Activated CD8-positive, alpha-beta memory T cell treated with anti-CD3 and anti-CD28 coated beads, Interleukin-2, amount 50 U/mL, for 4 hours (primary cell): ENCODE results near the gene TMED6.
"Not testable (repeated sequence)": the region's sequence is repeated elsewhere in the genome, so short reads cannot be mapped to it uniquely, and the experiment has no call there.

Experiments
- DNase-seq: peaks from one replicate; pipeline ENCODE4 v3.0.0-alpha.2; 2020

Gene TMED6

DNA sequence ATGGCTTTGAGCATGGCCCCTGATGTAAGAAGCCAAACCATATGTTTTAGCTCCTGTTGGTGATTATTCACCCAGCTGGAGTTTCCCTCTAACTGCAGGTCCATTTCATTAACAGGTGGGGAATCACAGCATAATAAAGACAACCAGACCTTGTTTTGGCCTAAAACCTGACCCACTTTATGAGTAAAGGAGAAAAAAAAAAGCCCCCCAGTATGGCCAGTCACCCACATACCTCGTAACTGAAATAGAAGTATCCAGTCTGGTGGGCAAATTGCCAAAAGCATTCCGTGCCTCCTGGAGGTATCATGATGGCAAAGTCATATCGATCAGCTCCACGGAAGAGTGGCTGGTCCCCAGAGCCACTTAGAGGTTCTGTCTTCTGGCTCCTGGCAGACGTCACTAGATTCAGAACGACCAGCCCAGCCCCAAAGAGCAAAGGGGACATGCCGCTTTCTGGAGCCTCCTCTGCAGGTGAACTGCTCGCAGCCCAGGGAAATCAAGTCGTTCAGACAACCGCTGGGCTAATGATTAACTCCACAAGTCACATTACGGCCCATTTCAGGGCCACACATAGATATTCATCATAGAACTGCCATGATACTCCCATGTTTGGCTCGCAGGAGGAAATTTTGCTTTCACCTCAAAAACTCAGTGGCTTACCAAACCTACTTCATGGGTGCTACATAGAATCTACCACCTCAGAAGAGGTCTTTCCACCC, at the start of gene TMED6:
Gene TMED6 (minus strand): TSS at position 478 of the 719 bp plus-strand sequence. CDS start 33 bp downstream, at position 445.
- no peak for DNase-seq

DNA sequence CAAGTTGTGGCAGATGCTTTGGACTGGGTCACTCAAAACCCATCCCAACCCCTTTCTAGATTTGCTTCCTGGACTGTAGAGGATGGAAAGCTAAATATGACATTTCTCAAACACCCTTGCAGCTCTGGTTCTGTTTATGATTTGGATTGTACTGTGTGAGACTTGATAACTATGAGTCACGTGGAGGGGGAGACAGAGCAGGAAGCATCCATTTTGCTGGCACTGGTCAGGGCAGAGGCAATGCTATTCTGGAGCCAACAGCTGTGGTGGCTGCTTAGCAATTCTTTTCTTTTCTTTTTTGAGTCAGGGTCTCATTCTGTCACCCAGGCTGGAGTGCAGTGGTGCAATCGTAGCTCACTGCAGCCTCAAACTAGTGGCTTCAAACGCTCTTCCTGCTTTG, 47.8 kb upstream of the TMED6 start:
- DNase-seq: no peak

DNA sequence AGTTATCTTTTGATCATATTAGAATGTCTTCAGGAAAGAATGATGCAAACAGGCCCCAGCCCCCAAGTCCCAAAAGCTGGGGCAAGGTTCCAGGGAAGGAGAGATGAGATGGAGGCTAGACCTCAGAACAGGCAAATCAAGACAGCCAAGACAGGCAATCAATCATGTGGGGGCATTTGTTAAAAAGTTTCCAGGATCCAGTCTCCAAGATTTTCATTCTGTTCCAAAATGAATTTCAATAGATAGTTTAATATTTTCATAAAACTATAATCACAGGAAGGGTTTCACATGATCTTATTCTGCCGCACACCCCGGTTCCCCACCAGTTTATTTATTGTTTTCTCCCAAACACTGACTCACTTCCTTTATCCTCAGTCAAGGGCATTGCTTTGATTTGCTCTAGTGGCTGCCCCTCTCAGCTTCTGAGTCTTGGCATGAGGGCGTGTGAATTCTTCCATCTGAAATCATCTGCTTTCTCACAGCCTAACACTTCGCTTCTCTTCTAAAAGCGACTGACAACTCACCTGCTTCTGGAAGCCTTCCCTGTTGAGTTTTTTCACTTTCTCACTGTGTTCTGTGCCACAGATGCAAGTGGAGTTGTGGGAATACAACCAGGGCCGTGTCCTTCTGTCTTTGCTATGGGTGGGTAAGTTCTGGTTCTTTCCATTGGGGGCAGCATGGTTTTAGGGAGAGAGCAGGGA, 46.4 kb upstream of the TMED6 start:
- DNase-seq: no peak

DNA sequence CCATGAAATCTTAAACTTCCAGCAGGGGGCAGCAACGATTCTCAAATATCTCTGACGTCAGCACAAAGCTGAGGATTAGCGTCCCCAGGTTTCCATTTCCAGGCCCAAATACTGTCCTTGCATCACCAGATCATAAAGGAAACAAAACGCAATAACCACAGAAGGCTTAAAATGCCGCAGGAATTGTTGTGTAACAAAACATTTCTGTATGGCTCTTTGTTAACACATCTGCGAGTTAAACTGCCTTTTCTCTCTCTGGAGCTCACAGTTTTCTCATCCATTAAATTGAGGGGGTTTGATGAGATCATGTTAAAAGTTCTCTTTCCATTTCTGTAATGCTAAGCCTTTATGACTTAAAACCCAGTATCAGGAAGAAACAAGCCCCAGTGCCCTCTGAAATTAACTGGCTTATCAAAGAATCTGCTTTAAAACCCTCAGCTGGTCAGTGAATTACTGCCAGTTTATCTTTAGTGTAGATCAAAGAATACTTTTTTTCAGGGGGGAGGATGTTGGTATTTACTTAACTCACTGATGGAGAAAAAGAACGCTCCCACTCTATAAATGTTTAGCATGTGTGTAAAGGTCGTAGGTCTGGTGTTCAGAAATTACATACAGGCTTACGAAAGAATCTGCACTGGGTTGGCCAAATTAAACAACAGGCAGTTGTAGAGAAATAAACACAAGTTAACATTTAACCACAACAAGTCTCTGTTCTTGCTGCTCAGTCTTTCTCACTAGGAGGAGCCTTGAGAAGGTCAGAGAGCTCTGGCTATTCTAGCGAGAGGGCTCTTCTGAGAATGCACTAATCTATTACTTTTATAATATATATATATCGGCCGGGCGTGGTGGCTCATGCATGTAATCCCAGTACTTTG, 44.8 kb upstream of the TMED6 start:
- DNase-seq: peak; percentile 66

DNA sequence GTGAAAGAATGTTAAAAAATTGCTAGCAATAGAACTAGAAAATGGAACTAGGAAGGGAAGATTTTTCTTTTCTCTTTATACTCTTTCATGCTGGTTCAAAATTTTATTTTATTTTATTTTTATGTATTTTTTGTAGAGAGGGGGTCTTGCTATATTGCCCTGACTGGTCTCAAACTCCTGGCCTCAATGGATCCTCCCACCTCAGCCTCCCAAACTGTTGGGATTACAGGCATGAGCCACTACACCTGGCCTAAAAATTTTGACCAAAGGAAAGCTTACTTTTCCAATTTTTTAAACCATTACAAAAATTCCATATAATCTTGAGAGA, 44.2 kb upstream of the TMED6 start:
- DNase-seq: no peak

DNA sequence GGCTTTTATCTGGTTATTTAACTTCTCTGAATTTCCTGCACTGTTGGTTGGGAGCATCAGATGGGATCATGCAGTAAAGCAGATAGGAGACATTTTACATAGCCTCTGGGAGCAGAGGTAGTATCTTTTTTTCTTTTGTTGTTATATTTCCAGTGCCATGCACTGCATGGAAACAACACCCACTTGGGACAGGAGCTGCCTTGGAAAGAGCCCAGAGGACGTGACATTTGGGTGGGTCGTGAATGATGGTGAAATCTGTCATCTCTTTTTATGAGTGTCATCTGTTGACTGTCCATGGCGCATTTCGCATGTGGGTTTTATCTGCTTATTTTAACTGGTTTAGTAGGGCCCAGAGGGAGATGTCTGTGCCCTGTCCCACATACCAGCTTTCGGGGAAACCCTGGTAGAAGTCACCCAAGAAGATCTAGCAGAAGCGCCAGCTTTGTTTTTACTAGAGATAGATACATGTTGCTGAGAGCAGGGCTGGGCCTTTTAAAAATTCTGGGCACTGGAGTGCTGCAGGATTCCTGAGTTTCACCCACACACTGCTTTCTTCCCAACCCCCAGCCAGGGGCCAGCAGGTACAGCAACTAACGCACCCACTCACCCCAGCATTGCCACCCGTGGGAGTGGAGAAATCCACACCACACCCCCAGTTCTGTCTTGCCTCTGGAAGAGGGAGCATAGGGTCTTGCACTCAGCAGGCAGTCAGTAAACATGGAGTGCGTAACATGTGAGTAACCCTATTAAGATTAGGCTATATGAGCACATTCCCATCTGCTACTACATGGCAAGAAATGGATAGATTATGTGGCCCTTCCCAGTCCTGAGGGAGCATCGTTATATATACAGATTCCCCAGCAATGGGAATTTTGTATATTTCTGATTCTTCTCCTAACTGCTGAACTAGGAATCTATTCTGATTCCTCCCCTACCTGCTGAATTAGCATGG, 42.6 kb upstream of the TMED6 start:
- DNase-seq: no peak

DNA sequence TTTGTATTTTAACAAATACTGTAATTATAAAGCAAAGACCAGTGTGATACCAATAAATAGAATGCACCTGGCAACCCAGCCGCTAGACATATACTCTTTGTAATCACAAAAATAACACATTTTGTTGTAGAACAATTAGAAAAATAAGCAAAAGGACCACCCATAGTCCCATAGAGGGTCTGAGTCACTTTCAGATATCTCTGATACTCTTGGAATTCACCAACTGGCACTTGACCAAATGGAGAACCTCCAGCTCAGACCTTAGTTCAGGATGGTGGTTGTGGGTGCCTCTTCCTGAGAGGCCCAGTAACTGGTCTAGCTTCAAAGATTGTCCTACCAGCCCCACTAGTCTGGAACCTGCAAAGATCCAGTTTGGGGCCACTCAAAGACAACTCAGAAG, 35.0 kb upstream of the TMED6 start:
- no peak for DNase-seq

DNA sequence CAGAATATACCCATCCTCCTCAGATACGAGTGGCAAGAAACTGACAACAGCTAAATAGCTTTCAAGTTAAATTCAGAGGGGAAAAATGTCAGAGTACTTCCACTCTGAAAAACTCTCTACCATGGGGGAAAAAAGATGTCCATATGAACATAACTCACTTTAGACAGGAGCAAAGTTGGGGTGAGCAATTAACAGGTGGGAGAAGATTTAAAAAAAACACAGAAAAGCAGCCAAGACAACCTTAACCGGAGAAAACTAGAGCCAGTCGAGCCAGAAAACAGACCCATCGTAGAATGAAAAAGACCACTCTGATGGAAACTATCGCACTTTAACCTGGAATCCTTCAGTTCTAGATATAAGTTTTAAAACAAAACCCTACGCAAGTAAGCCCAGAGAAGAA, 33.4 kb upstream of the TMED6 start:
- no peak for DNase-seq

DNA sequence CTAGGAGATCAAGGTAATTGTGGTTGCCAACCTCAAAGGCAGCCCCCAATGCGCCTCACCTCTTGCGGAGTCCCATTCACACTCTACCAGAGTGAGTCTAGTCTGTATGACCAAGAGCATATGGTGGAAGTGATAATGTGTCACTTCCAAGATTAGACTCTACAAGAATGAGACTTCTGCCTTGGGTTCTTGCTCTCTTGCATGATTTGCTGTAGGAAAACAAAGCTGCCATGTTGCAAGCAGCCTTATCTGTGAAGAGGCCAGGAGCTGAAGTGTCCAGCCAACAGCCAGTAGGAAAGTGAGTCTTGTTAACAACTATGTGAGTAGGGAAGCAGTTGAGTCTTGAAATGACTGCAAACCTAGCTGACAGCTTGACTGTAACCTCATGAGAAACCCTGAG, 30.8 kb upstream of the TMED6 start:
- DNase-seq: no peak

DNA sequence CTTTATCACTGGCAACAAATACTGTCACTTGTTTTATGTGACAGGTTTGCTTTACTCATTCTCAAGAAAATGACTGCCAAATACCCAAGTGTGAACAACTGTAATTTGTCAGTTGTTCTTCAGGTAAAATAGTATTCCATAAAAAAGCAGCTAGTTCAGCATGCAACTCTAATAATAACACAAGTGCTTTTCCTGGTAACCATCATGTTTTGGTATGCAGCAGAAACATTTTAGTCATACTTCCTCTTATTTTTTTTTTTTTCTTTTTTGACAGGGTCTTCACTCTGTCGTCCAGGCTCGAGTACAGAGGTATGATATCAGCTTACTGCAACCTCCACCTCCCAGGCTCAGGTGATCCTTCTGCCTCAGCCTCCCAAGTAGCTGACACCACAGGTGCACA, 29.6 kb upstream of the TMED6 start:
- no peak for DNase-seq

DNA sequence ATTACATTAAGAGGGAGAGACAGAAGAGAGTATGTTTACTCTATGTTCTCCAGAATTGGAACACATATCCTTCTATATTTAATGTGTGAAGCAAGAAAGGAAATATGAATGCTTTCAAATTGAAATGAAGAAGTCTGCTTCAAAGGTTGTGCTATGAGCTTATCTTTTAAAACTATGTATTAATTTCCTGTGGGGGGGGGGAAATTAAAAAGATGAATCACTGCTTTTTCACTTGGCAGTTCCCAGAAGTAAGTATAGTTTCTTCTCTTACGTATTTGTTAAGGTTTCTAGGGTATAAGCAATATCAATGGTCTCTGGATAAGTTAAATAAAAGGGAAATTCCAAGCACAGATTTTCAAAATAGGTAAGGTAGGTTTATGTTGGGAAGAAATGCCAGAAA, 27.2 kb upstream of the TMED6 start:
- DNase-seq: no peak

DNA sequence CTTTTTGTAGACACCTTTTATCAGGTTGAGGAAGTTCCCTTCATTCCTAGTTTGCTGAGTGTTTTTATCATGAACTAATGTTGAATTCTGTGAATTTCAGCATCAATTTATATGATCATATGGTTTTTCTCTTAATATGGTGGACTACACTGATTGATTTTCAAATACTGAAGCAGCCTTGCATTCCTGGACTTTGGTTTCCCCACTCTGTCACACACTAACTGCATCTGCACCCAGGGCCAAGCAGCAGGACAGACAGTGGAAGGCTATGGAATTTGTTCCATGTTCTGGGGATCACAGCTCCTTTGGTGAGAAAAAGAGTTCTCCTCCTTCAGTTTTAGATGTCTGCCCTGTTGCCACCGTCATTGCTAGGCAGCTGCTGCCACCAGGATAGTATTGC, 26.4 kb upstream of the TMED6 start:
- DNase-seq: no peak

DNA sequence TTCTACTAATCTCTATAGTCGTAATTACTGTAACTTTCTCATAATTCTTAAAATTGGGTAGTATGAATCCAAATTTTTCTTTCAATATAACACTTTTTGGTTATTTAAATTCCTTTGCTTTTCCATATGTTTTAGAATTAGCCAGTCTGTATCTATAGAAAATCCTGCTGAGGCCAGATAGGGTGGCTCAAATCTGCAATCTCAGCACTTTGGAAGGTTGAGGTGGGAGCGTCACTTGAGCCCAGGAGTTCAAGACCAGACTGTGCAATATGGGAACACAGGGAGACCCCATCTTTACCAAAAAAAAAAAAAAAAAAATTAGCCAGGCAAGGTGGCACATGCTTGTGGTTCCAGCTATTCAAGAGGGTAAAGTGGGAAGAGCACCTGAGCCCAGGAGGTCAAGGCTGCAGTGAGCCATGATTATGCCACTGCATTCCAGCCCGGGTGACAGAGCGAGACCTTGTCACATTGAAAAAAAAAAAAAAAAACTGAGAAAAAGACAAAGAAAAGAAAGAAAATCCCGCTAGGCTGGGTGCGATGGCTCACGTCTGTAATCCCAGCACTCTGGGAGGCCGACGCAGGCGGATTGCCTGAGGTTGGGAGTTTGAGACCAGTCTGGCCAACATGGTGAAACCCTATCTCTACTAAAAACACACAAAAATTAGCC, 24.9 kb upstream of the TMED6 start:
- no peak for DNase-seq

DNA sequence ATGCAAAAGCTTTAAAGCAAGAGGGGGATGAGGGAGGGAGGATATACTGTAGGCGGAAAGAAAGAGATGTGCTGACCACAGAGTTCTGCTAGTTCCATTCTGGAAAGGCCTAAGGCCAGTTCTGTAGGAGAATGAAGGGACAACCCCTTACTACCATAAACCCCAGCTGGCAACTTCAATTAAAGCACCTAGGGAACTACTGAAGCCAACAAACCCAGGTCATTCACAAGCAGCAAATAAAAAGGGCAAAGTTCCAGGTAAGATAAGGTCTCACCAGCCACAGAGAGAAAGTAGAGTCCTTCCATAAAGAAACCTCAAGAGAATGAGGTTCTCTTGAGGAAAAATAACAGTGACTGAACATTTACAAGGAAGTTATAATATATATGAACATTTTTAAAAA, 21.4 kb upstream of the TMED6 start:
- no peak for DNase-seq

DNA sequence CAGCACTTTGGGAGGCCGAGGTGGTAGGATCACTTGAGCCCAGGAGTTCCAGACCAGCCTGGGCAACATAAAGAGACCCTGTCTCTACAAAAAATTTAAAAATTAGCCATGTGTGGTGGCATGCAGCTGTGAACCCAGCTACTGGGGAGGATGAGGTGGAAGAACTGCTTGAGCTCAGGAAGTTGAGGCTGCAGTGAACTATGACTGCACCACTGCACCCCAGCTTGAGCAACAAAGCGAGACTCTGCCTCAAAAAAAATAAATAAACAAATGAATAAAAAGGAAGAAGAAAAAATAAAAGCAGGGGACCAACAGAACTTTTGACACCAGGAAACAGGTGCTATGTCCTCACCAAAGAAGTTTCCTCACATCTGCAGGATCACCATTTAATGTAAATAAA, 20.0 kb upstream of the TMED6 start:
- no peak for DNase-seq

DNA sequence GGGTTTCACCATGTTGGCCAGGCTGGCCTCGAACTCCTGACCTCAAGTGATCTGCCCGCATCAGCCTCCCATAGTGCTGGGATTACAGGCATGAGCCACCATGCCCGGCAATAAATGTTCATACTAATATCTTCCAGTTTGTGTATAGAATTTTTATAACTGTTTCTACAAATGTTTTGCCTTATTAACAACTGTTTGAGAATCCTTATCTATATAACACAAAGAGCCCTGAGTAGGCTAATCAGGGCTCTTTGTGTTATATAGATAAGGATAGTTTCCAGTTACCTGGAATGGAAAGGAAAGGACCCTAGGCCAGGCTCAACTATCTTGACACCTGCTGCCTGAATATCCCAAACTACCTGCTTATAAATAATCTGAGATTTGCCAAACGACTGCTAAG, 17.3 kb upstream of the TMED6 start:
- no peak for DNase-seq

DNA sequence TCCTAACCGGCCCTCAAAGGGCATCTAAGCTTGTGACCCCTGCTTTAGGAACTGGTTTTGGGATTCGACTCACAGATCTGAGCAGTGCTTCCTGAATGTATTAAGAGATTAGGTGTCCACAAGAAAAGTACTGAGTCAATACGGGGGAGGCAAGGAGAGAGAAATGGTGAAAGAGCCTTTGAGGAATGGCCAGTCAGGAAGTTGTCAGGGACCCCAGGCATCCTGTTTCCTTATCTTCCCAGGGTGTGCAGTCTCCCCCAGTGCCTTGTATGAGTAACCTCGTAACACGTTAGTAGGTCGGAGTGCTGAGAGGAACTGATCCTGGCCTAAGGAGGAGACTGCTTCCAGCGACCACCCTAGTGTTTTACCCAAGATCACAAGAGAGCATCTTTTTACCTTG, 16.4 kb upstream of the TMED6 start:
- no peak for DNase-seq

DNA sequence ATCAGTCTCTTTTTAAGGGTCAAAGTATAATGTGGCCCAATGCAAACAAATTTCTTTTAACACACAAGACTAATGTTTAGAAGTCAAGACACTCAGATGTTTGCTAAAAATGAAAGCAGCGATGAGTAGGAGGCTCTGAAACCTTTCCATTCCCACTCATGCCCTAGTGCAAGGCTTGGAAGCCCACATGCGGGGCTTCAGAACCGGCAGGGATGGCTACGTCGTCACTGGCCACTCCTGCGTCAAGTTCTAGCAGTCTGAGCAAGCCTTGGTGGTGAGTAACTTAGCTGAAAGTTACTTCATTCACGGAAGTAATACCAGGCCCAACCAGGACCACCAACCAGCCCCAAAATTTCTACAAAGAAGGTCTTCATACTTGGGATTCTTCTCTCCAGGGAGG, 14.8 kb upstream of the TMED6 start:
- no peak for DNase-seq

DNA sequence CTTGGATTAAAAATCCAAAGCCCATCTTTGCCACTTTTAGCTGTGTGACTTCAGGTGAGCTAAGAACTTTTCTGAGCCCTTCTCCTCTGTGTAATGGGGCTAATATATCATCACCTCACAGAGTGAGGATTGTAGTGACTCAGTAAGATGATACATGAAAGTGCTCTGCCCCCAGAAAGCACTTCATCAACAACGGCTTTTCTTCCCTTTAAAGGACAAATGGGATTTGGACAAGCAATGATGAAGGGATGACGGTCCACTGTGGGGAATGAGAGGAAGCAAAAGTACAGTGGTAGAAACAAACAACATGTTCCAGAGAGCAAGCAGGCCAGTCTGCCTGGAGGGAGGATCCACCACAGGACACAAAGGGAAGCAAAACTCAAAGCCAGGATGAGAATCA, 14.3 kb upstream of the TMED6 start:
- DNase-seq: no peak

DNA sequence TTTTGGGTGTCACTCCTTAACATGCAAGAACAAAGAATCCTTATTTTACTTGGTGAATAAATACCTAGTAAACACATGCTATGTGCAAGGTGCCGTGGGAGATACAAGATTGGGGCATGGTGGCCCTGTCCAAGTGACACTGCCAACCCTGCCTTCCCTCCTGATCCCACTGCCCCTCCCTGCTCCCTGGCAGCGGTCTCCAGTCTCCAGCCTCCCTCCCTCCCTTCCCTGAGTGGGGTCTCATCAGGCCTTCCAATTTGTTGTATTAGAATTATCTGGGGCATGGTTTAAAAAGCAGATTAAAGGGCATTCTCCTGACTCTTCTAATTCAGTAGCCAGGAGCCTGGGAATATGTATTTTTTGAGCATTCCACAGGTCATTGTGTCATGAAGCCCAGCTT, 12.5 kb upstream of the TMED6 start:
- DNase-seq: no peak

DNA sequence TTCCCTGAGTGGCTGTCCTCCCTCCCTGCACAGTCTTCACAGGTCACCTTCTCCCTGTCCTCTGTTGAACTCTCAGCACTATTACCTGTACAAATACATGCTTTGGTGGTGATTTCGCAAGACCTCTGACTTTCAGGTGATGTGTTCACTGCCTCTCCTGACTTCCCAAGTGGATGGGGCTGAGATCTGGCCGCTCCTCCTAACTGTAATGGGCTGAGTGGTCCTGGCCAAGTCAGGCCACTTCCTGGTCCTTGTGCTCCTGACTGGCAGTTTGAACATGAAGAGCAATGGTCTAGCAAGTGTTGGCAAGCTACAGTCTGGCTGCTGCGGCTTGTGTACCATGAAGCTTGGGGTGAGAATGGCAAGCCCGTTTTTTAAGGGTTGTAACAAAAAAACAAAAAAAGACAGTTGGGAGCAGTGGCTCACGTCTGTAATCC, 11.7 kb upstream of the TMED6 start:
- DNase-seq: no peak

DNA sequence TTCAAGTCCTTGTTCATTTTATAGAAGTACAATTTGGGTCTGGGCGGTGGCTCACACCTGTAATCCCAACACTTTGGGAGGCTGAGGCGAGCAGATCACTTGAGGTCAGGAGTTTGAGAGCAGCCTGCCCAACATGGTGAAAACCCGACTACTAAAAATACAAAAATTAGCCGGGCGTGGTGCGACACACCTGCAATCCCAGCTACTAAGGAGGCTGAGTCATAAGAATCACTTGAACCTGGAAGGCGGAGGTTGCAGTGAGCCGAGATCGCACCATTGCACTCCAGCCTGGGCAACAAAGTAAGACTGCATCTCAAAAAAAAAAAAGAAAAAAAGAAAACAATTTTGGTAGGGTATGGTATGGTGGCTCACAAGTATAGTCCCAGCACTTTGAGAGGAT, 8.5 kb upstream of the TMED6 start:
- DNase-seq: not testable (repeated sequence)
